DND-41 (cell line): ENCODE data around the gene NXNL1.

Experiments
- CTCF ChIP-seq: IDR thresholded peaks from 2 replicates; pipeline ENCODE4 v1.5.1; 2012; ENCODE audit warnings: borderline replicate concordance, low read length, moderate library complexity, mild to moderate bottlenecking; ENCODE audit not compliant: poor library complexity, severe bottlenecking; ENCODE audit errors: extremely low read depth
- EZH2 ChIP-seq: IDR thresholded peaks from 3 replicates; pipeline ENCODE4 v1.6.1; 2012; ENCODE audit warnings: borderline replicate concordance, low read depth, mild to moderate bottlenecking, moderate library complexity, low read length, inconsistent platforms; ENCODE audit not compliant: severe bottlenecking

DNA sequence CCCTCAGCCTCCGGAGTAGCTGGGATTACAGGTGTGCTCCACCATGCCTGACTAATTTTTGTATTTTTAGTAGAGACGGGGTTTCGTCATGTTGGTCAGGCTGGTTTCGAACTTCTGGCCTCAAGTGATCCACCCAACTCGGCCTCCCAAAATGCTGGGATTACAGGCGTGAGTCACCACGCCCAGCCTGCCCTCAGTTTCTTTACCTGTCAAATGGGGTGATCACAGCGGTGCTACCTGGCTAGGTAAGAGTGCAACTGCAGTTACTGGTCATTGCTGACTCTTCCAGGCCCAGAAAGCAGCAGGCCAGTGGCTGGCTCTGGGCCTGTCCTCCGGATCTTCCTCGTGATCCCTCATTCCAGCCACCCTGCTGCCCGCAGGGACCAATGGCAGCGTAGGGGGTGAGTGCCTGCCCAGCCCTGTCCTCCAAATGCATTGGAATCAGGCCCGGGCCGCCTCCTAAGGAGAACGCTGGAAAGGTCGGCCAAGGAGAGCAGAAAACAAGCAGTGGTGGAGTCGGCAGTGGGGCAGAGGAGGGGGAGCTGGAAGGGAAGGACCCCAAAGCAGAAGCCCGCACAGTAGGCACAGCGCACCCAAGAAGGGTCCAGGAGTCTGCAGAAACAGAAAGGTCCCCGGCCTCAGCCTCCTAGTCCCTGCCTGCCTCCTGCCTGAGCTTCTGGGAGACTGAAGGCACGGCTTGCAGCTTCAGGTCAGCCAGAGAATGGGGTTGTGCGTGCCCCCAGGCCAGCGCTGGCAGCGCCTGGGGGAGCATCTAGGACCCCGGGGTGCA lies 7.8 kb upstream of the NXNL1 start:
- TF ChIP-seq CTCF (no peak), EZH2 (no peak)
